Stimulated activated CD8-positive, alpha-beta memory T cell treated with anti-CD3 and anti-CD28 coated beads, Interleukin-15, amount 100 ng/mL, for 24 hours (primary cell): ENCODE measurements around the gene RDH12.
A peak's percentile ranks its signal among the peaks of the same experiment; 100 is the strongest.
"Not testable (repeated sequence)": the region's sequence is repeated elsewhere in the genome, so short reads cannot be mapped to it uniquely, and the experiment has no call there.

Experiments
- DNase-seq: peaks from one replicate; pipeline ENCODE4 v3.0.0-alpha.2; 2020; ENCODE audit warnings: low read depth

Gene RDH12

DNA sequence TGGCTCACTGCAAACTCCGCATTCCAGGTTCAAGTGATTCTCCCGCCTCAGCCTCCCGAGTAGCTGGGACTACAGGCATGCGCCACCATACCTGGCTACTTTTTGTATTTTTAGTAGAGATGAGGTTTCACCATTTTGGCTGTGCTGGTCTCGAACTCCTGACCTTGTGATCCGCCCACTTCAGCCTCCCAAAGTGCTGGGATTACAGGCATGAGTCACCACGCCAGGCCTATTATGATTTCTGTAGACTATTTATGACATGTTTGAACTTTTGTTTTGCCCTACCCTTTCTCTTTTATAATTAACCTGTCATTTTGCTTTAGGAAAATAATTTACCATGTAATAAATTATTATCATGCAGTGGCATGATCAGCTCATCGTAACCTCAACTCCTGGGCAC lies at the start of gene RDH12:
Gene RDH12 (plus strand): TSS at position 395 of the 400 bp plus-strand sequence. CDS start 20,757 bp downstream, outside the sequence.
- not testable (repeated sequence) for DNase-seq

- no peak for DNase-seq
Measured at GRCh38 chr14:67652189-67652588, 49.5 kb upstream of the RDH12 start.

DNA sequence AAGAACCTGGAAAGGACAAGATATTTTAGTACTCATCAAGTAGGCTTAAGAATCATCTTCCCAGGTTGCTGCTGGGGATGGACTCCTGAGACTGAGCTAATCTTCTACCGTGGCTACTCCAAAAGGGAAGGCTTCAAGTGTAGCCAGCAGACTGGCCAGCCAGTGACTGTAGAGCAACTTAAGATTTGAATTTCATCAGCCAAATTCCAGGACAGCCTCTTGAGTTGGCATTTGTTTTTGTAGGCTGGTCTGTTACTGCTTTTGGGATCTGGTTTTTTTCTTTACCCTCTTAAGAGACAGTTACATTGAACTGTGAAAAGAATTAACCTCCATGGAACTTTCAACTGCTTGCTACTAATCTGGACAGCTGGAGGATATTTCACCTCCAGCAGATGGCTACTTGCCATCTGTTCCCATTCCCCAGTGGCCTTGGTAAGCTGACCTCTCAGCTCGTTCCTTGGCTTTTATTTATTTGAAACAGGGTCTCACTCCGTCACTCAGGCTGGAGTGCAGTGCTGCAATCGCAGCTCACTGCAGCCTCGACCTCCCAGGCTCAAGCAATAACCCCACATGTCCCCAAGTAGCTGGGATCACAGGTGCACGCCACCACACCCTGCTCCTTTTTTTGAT lies 47.9 kb upstream of the RDH12 start:
- DNase-seq: no peak

- DNase-seq: no peak
Measured at GRCh38 chr14:67663633-67664032, 38.1 kb upstream of the RDH12 start.

DNA sequence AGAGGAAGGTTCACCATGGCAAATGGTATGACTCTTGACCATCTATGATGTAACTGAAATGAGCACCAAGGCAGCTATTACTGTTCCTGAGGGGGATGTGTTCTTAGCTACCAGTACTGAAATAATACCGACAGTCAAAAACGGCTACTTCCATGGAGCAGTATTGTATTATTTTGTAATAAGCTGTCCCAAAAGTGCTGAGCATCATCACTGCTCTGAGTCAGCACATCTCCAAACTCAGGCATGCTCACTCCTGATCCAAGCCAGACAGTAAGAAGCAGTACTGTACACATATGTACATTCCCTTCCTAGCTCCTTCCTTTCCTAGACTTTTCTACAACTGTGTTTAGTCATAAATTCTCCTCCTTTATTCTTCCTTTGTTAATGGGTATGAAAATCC lies 35.8 kb upstream of the RDH12 start:
- DNase-seq: no peak

DNA sequence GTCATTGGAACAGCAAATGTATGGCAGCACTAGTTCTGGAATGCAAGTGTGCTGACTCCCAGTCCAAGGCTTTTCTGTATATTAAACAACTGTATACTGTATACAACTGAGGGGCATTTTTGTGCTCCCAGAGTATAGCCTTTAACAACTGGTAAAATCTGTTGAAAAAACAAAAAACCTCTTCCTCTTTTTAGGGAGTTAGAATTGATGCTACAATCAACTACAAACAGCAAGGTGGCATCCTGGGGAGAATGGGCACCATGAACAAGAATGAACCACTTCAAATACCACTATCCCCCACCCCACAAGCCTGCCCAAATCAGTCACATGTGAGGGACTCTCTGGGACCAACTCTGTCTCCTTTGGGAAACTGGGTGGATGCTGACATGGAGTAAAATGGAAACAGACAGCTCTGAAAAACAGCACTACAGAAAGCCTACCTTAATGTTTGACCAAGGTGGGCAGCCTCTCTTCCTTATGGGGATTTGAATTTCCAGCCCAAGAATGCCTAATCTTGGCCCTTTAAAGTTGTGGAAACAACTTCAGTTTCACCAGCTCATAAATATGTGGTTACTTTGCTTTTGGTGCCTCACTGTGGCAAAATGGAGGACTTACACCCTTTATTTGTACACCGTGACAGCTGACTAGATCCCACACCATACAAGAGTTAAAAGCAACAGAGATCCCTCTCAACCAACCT lies 34.8 kb upstream of the RDH12 start:
- DNase-seq: no peak

DNA sequence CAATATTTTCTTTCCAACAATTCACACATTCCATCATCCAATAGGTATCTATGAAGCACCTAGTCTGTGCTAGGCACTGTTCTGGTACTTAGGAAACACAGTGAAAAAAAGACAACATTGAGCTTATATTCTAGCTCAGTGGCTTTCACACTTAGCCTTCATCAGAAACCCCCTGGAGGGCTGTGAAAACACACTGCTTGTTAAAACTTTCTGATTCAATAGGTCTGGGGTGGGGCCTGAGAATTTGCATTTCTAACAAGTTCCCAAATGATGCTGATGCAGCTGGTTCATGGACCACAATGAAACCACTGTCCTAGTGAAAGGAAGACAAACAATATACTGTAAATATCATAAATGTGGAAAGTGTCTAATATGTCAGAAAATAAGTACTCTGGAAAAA lies 33.1 kb upstream of the RDH12 start:
- DNase-seq: no peak

DNA sequence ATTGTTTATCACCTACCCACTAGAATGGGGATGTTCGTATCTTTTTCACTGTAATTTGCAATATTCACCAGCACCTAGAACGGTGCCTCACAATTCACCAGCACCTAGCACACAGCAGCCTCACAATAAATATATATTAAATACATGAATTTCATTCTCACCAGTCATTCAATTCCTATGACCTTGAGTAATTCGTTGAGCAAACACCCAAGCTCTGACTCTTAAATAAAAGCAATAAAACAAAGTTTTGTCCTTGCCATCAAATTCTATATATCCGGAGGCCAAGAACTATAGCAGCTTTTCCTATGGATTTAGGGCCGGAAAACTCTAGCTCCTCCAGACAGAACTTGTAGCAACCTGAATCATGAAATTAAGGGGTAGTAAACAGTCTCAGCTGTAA lies 28.2 kb upstream of the RDH12 start:
- no peak for DNase-seq

DNA sequence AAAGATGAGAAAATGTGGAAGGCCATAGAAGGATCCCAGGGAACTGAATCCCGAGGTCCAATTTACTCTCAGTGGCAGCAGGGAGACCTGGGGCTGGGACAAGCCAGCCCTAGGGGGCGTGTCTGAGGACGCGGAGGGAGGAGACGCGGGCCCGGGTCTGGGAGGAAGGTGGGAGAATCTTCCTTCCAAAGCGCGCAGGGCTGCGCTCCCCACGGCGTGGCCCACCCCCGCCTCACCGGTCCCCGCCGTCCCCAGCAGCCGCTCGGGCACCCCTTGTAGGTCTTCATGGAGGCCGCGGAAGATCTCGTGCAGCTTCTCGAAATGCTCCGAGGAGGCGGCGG lies 27.6 kb upstream of the RDH12 start:
- peak; percentile 18 for DNase-seq

DNA sequence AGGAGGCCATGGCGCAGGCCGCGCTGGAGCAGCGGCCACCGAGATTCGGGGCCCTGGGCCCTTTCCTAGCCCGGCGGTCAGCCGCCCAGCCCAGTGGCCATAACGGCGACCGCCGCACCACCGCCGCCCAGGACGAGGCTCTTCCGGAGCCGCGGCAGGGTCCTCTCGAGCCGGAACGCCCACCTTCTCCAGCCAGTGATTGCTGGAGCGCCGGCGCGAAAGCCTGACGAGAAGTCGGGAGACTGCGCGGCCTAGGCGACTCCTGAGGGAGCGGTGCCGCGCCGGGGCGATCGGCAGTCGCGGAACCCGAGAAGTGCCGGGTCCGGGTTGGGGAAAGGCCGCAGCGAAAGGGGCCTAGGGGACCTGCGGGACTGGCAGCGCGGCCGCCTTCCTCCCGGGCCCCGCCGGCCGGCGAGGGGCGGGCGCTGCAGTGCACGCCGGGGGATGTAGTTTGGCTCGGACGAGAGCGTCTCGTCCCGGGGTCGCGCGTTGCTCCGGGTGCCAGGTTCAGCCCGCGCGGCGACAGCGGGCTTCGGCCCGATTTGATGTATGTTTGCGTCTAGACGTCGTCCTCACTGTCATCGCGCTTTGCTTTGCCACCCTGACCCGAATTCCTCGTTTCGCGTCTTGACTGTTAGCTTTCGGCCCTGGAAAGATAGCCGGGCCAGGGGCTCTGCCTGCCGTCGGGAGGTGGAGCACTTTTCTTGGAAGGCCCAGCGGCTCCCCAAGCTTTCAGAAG lies 27.0 kb upstream of the RDH12 start, which contains the start of gene VTI1B:
Gene VTI1B (minus strand): TSS at position 153 of the 739 bp plus-strand sequence. CDS start 143 bp downstream, at position 10.
- DNase-seq: peak; percentile 54

GRCh38 chr14:67675219-67675582 lies 26.5 kb upstream of the RDH12 start:
- no peak for DNase-seq

DNA sequence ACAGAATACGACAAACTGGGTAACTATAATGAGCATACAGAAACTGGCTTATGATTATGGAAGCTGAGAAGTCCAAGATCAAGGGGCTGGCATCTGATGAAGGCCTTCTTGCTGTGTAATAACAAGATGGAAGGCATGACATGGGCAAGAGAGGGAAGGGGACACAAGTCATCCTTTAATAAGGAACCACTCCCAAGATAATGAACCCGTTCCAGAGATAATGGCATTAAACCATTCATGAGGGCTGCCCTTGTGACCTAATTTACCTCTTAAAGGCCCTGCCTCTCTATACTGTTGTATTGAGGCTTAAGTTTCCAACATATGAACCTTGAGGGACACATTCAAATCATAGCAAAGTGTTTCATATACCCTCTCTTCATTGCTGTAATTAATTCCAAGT lies 22.7 kb upstream of the RDH12 start:
- DNase-seq: no peak

DNA sequence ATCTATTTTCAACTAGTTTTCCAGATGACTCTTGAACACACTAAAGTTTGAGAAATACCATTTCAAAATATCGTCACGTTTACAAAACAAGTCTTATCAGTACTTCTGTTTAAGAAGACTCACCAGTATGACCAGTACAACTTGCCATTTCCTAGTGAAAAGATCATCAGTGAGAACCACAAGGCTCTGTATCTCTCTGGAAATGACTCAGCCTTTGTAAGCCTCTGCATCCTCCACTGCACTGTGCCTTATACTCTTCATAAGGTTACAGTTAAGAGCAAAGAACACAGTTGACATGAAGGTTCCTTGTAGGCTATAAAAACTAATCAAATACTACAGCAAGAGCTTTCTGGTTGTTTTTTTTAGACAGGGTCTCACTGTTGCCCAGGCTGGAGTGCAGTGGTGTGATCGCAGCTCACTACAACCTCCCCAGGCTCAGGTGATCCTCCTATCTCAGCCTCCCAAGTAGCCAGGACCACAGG lies 21.5 kb upstream of the RDH12 start:
- no peak for DNase-seq

DNA sequence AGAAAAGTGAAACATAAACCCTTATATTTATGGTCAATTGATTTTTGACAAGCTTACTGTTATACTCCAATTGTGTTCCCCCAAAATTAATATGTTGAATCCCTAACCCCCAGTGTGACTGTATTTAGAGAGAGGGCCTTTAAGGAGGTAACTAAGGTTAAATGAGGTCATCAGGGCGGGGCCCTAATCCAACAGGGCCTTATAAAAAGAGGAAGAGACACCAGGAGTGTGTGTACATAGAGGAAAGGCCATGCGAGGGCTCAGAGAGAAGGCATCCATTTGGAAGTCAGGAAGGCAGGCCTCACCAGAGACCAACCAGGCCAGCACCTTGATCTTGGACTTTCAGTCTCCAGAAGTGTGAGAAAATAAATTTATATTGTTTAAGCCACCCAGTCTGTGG lies 20.7 kb upstream of the RDH12 start:
- DNase-seq: no peak

DNA sequence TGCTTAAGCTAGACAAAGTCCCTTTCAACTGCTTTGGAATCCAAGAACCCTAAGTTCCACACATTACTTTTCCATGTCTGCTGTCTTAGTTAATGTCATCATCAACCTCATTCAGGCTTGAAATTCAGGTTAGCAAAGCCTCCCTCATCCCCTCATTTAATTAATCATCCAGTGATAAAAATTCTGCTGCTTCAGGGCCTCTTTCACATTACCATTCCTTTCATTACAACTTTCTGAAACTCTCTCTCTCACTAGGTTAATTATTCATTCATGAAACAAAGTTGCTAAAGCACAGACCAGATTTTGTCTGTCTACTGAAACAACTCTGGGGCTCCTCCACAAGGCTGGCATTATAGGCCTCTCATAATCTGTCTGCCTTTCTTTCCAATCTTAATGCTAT lies 17.8 kb upstream of the RDH12 start:
- no peak for DNase-seq

GRCh38 chr14:67690011-67690410 lies 11.7 kb upstream of the RDH12 start:
- no peak for DNase-seq

- peak; percentile 16 for DNase-seq
Measured at GRCh38 chr14:67694791-67695393, 6.8 kb upstream of the RDH12 start.

- DNase-seq: peak; percentile 42
Measured at GRCh38 chr14:67695394-67695949, 6.2 kb upstream of the RDH12 start, which contains the start of gene RDH11. Gene RDH11, minus strand, starts transcription at chr14:67695764. Its CDS starts 61 bp downstream, at chr14:67695703.

GRCh38 chr14:67697006-67697405 lies 4.7 kb upstream of the RDH12 start:
- no peak for DNase-seq

- no peak for DNase-seq
Measured at GRCh38 chr14:67698179-67698578, 3.5 kb upstream of the RDH12 start.

DNA sequence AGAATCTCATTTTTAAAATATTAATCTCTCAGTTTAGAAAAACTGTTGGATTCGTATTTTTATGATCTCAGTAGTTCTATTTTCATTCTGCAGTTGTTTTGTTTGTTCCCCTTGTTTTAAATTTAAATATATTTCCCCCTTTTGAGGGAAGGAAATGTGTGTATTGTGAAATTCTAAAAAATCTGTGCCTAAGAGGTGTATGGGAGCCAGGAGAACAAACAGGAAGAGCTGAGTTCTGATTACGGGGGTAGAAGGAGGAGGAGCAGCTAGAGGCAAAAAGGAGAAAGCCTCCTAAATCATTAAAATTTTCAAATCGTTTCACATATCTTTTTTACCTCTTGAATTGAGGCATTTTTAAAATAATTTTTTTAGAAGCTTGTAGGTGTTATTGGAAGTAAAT lies 2.3 kb downstream of the RDH12 start:
- no peak for DNase-seq

DNA sequence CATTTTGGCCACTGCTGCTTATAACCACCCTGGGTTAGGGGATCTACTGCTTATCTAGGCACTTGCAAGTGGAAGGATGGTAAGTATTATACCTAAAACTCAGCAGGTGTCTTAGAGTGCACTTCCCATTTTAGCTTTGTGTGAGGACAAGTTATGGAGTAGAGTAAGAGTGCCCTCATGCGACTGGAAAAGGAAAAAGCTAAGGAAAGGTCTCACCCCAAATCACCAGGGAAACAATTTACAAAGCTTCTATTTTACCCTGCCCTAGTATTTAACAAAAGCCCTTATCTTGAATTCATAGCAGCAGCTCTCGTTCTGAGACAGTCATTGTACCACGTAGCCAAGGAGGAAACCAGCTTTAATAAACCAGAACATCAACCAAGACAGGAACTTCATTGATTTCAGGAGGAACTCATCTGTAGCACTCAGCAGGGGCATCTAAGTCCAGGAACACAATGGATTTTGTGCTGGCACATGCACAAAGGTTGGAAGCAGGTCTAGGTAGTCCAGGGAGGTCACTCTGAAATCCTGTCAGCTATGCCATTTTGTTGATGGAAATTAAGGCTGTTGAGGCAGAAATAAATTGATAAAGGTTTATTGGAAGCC lies 2.9 kb downstream of the RDH12 start:
- no peak for DNase-seq
